ENCODE data around the gene PLK3. TPM values are rescaled to one million over a fixed set of nuclear protein-coding genes. Genes with fewer than 3 reads are reported as not detected.

Gene PLK3
- 29.4 and 44.4 TPM in 2 replicates for total RNA-seq

DNA sequence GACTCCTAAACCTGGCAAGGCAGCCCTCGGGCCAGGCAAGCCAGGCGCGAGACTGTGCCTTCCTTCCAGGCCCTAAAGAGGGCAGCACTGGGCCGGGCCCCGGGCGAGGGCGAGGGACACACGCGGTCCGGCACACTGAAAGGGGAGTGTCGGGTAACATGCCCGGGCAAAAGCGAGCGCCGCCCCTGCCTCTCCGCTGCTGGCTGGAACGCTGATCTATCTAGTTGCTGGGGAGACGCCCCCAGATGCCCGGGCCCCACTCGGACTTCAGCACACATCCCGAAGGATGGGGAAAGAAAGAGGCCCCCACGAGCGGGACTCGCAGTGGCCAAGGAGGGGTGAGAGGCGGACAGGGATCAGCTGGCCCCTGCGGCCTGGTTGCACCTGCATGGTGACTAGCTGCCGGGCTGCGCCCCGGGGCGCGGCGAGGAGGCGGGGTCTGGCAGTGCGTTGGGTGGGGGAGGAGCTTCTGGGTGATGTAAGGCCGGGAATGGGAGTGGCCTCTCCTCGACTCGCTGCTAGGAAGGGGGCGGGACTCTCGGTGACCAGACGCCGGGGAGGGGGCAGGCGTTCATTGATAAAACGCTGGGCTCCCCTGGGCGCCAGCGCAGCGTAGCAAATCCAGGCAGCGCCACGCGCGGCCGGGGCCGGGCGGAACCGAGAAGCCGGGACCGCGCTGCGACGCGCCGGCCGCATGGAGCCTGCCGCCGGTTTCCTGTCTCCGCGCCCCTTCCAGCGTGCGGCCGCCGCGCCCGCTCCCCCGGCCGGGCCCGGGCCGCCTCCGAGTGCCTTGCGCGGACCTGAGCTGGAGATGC lies at the start of gene PLK3:
Gene PLK3 (plus strand): TSS at position 608 of the 815 bp plus-strand sequence. CDS start 87 bp downstream, at position 695.

DNA sequence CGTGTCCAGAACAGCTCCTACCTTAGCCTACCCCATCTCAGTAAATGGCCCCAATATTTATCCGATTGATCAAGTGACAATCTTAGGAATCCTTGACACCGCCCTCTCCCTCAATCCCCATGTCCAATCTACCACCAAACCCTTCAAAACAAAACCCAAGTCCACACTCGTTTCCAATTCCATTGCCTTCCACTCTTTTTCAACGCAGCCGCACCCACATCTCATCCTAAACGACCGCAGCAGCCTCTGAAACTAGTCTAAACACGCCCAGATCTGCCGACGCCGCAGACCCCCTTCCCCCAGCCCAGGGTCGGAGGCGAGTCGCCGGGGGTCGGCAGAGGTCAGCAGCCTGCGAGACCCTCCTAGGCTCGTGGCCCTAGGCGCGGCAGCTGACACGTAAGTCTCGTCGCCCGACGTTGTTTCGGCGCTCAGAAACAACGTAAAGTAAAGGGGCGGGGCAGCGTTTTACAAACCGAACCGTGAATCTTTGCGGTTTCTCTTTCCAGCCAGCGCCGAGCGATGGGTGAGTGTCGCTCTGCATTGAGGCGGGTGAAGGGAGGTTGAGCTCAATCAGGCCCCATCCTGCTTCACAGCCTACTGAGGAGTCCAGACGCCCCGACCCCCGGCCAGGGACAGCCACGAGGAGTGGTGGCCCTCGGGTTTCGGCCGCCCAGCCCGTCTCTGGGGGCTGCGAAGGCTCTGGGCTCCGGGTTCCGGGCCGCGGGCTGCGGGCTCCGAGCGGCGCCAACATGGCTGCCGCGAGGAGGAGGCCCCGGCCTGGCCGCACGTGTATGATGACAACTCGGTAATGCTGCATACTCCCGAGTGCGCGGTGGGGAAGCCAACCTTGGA lies 24.9 kb upstream of the PLK3 start, which contains the start of gene RPS8:
Gene RPS8 (plus strand): TSS at position 463 of the 852 bp plus-strand sequence. CDS start 57 bp downstream, at position 520.

DNA sequence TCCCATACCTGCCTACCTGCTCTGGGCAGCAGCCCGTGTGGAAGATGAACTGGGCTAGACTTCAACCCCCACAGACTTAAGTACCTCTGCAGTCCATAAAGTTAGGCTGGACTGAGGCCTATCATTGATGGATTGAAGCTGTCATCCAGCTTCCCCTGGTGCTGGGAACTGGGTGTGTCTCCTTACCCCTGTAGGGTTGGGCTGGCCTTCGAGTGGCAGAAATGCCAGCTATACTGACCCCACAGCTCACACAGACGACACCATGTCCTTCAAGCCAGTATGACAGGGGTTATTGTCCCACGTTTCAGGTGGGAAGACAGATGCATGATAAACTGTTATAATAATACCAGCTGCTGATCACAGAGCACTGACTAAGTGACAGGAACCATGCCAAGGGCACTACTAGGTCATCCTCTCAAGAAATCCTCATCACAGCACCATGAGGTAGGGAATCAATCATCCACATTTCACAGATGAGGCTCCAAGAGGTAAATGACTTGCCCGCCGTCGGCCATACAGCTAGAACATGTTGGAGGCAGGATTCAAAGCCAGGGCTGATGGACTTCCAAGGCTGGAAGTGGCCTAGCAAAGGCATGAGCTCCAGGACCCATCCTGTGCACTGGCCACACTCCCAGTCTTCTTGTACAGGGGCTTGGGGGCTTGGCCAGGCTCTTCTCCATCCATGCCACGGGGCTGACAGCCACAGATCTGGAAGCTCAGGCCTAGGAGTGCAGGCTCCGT lies 11.9 kb upstream of the PLK3 start, which contains the start of gene BEST4:
Gene BEST4 (minus strand): TSS at position 51 of the 741 bp plus-strand sequence. CDS start 465 bp downstream, outside the sequence.

DNA sequence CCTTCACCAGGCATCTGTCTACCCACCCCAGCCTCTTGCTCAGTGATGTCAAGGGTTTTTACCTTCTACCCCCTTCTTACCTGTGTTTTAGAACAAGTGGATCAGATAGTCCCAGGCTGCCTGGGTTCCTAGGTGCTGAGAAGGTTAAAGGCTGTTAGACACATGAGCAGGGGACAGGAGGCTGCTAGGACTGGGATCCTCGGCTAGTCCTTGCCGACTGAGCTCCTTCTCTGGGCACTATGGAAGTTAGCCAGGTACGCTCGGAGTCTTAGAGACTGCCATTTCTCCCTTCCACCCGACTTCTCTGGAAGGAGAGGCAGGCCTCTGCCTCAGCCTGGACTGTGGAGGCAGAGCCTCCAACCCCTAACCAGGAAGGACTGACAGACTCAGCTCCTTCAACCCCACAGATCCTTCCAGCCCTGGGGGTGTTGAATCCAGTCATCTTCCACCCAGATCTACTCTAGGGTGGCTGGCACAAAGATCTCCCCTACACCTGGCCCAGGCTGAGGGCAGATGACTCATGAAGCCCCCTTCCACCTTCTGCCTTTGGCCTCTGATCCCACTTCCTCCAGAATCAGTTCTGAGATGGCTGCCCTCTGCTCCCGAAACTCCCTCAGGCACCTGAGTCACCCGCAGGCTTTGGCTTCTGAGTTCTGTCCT lies 6.7 kb downstream of the PLK3 start, which contains the start of gene DYNLT4:
Gene DYNLT4 (minus strand): TSS at position 648 of the 660 bp plus-strand sequence. CDS start 683 bp downstream, outside the sequence.

DNA sequence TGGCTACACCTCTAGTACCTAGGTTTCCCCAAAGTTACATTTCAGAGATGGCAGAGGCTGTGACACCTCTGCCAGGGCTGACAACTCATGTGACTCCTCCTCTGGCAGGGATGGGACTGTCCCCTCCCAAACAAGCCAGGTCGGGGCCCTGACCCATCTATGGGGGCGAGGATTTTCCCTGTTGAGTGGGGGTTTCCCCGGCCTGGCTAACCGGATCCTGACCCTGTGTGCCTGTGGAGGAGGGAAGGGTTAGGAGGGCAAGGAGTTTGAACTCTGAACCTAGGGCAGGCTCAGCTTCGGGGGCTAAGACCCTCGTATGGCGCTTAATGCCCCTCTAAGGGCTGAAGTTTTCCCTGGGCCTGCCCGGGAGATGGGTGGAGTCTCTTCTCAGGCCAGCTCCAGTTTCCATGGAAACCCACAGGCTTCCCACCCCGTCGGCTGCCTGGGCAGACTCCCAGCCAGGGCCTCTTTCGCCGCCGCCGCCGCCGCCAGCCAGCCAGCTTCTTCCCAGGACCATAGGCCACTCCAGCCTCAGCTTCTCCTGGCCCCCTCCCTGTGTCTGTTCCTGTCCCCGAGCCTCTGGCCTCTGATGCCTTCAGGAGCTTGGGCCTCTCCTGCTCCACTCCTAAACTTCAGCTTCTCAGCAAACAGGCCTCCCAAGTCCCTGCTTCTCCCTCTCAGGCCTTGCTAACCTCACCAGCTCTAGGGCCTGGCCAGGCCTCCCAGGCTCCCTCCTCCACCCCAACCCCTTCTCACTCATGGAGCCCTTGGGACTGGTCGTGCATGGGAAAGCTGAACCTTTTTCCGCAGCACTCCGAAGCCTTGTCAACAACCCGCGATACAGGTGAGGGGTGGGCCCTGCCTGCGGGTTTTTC lies 8.1 kb downstream of the PLK3 start, which contains the start of gene BTBD19:
Gene BTBD19 (plus strand): TSS at position 461 of the 875 bp plus-strand sequence. CDS start 298 bp downstream, at position 759.

DNA sequence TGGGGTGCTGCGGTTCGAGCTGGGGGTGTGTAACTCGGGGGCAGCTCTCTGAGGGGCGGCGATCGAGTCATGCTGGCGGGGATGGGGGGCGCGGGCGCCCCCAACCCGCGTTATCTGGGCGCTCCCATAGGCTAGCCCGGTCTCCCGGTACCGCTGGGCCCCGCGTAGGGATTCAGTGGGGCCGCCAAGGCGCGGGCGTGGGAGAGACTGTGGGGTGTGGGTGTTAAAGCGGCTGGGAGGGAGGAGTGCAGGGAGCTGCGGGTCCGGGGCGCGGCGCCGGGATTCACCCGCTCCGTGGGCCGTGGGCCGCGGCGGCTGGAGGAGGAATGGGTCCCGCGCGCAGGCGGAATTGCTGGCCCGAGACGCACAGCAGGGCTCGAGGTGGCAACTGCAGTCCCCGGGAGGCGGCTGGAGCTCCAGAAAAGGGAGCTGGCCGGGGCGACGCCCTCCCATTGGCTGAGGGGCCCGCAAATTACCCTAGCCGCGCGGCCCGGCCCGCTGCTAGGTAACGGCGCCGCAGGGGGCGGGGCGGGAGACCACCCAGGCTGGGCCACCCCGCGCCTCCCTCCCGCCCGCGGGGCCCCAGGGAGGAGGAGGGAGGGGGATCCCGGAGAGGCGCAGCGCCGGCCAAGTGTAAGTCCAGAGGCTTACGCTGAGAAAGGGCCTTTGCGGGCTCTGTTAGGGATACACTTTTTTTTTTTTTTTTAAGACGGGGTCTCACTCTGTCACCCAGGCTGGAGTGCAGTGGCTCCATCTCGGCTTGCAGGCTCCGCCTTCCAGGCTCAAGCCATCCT lies 42.9 kb downstream of the PLK3 start, which contains the start of gene PTCH2:
Gene PTCH2 (minus strand): TSS at position 392 of the 794 bp plus-strand sequence. CDS start 321 bp downstream, at position 71.

Other genes with a start within 250 kb of the PLK3 start
- gene TMEM53, start 125.9 kb upstream of the PLK3 start, total RNA-seq, result 5.2 and 6.5 TPM in 2 replicates
- 0.34 and 0.57 TPM in 2 replicates for gene ARMH1, start 125.7 kb upstream of the PLK3 start, total RNA-seq
- not detected in 2 replicates for gene RNU5D-1, start 69.2 kb upstream of the PLK3 start, total RNA-seq
- gene KIF2C, start 60.5 kb upstream of the PLK3 start, total RNA-seq, result under 0.01 and 0.28 TPM in 2 replicates
- 1,350 and 2,168 TPM in 2 replicates for gene RPS8, start 24.8 kb upstream of the PLK3 start, total RNA-seq
- gene BEST4, start 12.2 kb upstream of the PLK3 start, total RNA-seq, result under 0.01 TPM in 2 replicates
- gene DYNLT4, start 7.0 kb downstream of the PLK3 start, total RNA-seq, result 0.14 and 0.34 TPM in 2 replicates
- 1.4 and 1.9 TPM in 2 replicates for gene BTBD19, start 8.1 kb downstream of the PLK3 start, total RNA-seq
- gene PTCH2, start 42.9 kb downstream of the PLK3 start, total RNA-seq, result under 0.01 and 0.14 TPM in 2 replicates
- gene EIF2B3, start 186.2 kb downstream of the PLK3 start, total RNA-seq, result 22.2 and 33.5 TPM in 2 replicates
- 16.1 and 35.2 TPM in 2 replicates for gene HECTD3, start 210.9 kb downstream of the PLK3 start, total RNA-seq
- 78.8 and 94.7 TPM in 2 replicates for gene UROD, start 211.9 kb downstream of the PLK3 start, total RNA-seq